HG02840 (cell line): ENCODE data around the gene PANK3.
"Not testable (repeated sequence)": the region's sequence is repeated elsewhere in the genome, so short reads cannot be mapped to it uniquely, and the experiment has no call there.

ENCODE experiments used
- ATAC-seq: cut with Tn5 transposase; IDR thresholded peaks from one replicate; pipeline ENCODE4 v1.9.1; 2021; ENCODE audit warnings: mild to moderate bottlenecking, moderate library complexity, moderate number of reproducible peaks; ENCODE audit not compliant: unreplicated experiment, low FRiP score

Gene PANK3

GRCh38 chr5:168553377-168554130 is 25.6 kb downstream of the PANK3 start:
- ATAC-seq = no peak

- no peak for ATAC-seq
These were observed 27.0 kb downstream of the PANK3 start for GRCh38 chr5:168552146-168552545.

- ATAC-seq = no peak
These were observed 28.5 kb downstream of the PANK3 start for GRCh38 chr5:168550656-168551055.

GRCh38 chr5:168549554-168549953 is 29.6 kb downstream of the PANK3 start:
- no peak for ATAC-seq

- ATAC-seq = no peak
These were observed 42.0 kb downstream of the PANK3 start for GRCh38 chr5:168537176-168537575.

- not testable (repeated sequence) for ATAC-seq
These were observed 44.8 kb downstream of the PANK3 start for GRCh38 chr5:168534351-168534750.

GRCh38 chr5:168531987-168532864 is 46.9 kb downstream of the PANK3 start:
- ATAC-seq = no peak

- ATAC-seq = no peak
These were observed 48.0 kb downstream of the PANK3 start for GRCh38 chr5:168531191-168531590.

GRCh38 chr5:168530621-168531150 is 48.5 kb downstream of the PANK3 start:
- ATAC-seq = no peak

GRCh38 chr5:168529374-168530234 is 49.6 kb downstream of the PANK3 start:
- no peak for ATAC-seq

- no peak for ATAC-seq
These were observed 50.4 kb downstream of the PANK3 start, which contains the start of gene FBLL1 for GRCh38 chr5:168528521-168529373. Gene FBLL1, plus strand, starts transcription at chr5:168529305. Its CDS starts 200 bp downstream, at chr5:168529505.

- ATAC-seq = no peak
These were observed 51.3 kb downstream of the PANK3 start for GRCh38 chr5:168527756-168528295.

GRCh38 chr5:168525856-168526255 is 53.3 kb downstream of the PANK3 start:
- ATAC-seq = no peak

GRCh38 chr5:168513861-168514428 is 65.2 kb downstream of the PANK3 start:
- ATAC-seq = no peak

- no peak for ATAC-seq
These were observed 76.5 kb downstream of the PANK3 start for GRCh38 chr5:168502563-168503237.
